Body of pancreas (tissue), 4 donors: ENCODE data around the gene IFI44L. TPM values are rescaled to one million over a fixed set of nuclear protein-coding genes. Genes with fewer than 3 reads are reported as not detected.

ENCODE experiments used
- ATAC-seq: fragments of 150-250 bp; one replicate; pipeline ENCODE4 v1.9.1; 2016
- DNase-seq, 4 donors: peaks; one replicate each; pipeline ENCODE4 v3.0.0-alpha.2; 2019
- H3K27ac ChIP-seq, 4 donors: fragments of 200-600 bp; sonication (generic); 1 replicate in 3 of 4; 2 replicates in 1 of 4; pipeline versions ENCODE4 v1.5.1 to v1.6.1; 2016 to 2019; ENCODE audit warnings: mild to moderate bottlenecking in 1 of 4, mixed read lengths in 1 of 4, moderate library complexity in 1 of 4
- H3K27me3 ChIP-seq, 2 donors: fragments of 200-600 bp; sonication (generic); one replicate each; pipeline ENCODE4 v1.6.0; 2016; ENCODE audit warnings: mild to moderate bottlenecking in 1 of 2
- H3K36me3 ChIP-seq, 2 donors: fragments of 200-600 bp; sonication (generic); replicated peaks in 1 of 2; 2 replicates each; pipeline ENCODE4 v1.5.1; 2016; ENCODE audit warnings: low read depth in 2 of 2; ENCODE audit not compliant: insufficient read depth in 1 of 2
- H3K4me1 ChIP-seq: fragments of 200-600 bp; sonication (generic); one replicate; pipeline ENCODE4 v1.6.0; 2016
- H3K4me3 ChIP-seq, 2 donors: fragments of 200-600 bp; sonication (generic); 1 replicate in 1 of 2; 2 replicates in 1 of 2; pipeline ENCODE4 v1.5.1; 2016 to 2019
- H3K9me3 ChIP-seq, 3 donors: fragments of 200-600 bp; sonication (generic); 1 replicate in 2 of 3; 2 replicates in 1 of 3; pipeline ENCODE4 v1.5.1; 2016
- CTCF ChIP-seq, 7 experiments: fragments of 450-650 bp in 4 of 7; fragments of 200-600 bp in 3 of 7; sonication (generic) in 3 of 7; IDR thresholded peaks; one replicate each; pipeline ENCODE4 v1.5.1; 2016 to 2019; ENCODE audit warnings: antibody characterized with exemption in 7 of 7
- POLR2A ChIP-seq, 3 donors: fragments of 450-650 bp; IDR thresholded peaks; one replicate each; pipeline ENCODE4 v1.6.1; 2016; ENCODE audit warnings: antibody characterized with exemption in 3 of 3, mild to moderate bottlenecking in 2 of 3
- WGBS, 2 donors: methylation state at CpG; one replicate each; pipeline ENCODE4 v1.1.5; 2017; 5-methylcytosine and 5-hydroxymethylcytosine counted together
- intact Hi-C: fragments of 100-400 bp; cut with DNase I; formaldehyde crosslinking; loops from one replicate; pipeline ENCODE4 v1.15.1; 2023
- total RNA-seq, 2 donors: library from RNA; depleted of rRNA; stranded (reverse); fragments of >200 nt; gene quantifications; one replicate each; pipeline ENCODE4 v1.1.0, GENCODE V29; 2016

The IFI44L gene
- total RNA-seq, 2 donors from 2014 or later: 0.99 to 3.9 TPM

- DNase-seq: no peak
- no peak for ATAC-seq
- WGBS, 2 donors: 66 to 83% methylated on average over 1 of the region's 1 CpG
- Histone ChIP-seq H3K36me3 (no peaks in the 10 kb centered on the region), H3K27me3 (no peaks in the 10 kb centered on the region), H3K4me3 (no peak overlapping the region), H3K9me3 (no peaks in the 10 kb centered on the region), H3K27ac (no peak overlapping the region), H3K4me1 (no peaks in the 10 kb centered on the region)
- intact Hi-C loops: no loop called here
- no peak for TF ChIP-seq POLR2A (IDR thresholded peaks at IDR 0.05)
- TF ChIP-seq CTCF (IDR thresholded peaks at IDR 0.05): no peak
Observed at GRCh38 chr1:78627321-78627720, 7.1 kb downstream of the IFI44L start.

- H3K4me3 ChIP-seq: no peak overlapping the region
- TF ChIP-seq CTCF (IDR thresholded peaks at IDR 0.05): no peak
- no peak for TF ChIP-seq POLR2A (IDR thresholded peaks at IDR 0.05)
- H3K27ac ChIP-seq: no peak overlapping the region
- no peak for DNase-seq
- H3K36me3 ChIP-seq: no peaks in the 10 kb centered on the region
- no peaks in the 10 kb centered on the region for H3K27me3 ChIP-seq
- H3K4me1 ChIP-seq: no peaks in the 10 kb centered on the region
- ATAC-seq: no peak
- H3K9me3 ChIP-seq: no peaks in the 10 kb centered on the region
- WGBS, 2 donors: 69 to 93% methylated on average over 2 of the region's 2 CpGs
- intact Hi-C loops: no loop called here
Observed at GRCh38 chr1:78630600-78630999, 10.4 kb downstream of the IFI44L start.

GRCh38 chr1:78633209-78633608, 13.0 kb downstream of the IFI44L start:
- TF ChIP-seq CTCF (IDR thresholded peaks at IDR 0.05) (no peak), POLR2A (IDR thresholded peaks at IDR 0.05) (no peak)
- no peak for ATAC-seq
- H3K27ac ChIP-seq: no peak overlapping the region
- H3K9me3 ChIP-seq: no peaks in the 10 kb centered on the region
- intact Hi-C loops: no loop called here
- 87 to 93% methylated on average over 4 of the region's 4 CpGs for WGBS, 2 donors
- H3K4me3 ChIP-seq: no peak overlapping the region
- H3K27me3 ChIP-seq: no peaks in the 10 kb centered on the region
- no peak for DNase-seq
- no peaks in the 10 kb centered on the region for H3K4me1 ChIP-seq
- no peaks in the 10 kb centered on the region for H3K36me3 ChIP-seq

- H3K36me3 ChIP-seq: no peaks in the 10 kb centered on the region
- no peak for DNase-seq
- whole genome bisulfite sequencing, 2 donors: 70 to 86% methylated on average over 1 of the region's 1 CpG
- no peak overlapping the region for H3K4me3 ChIP-seq
- H3K4me1 ChIP-seq: no peaks in the 10 kb centered on the region
- H3K9me3 ChIP-seq: no peaks in the 10 kb centered on the region
- TF ChIP-seq POLR2A (IDR thresholded peaks at IDR 0.05): no peak
- no peak for TF ChIP-seq CTCF (IDR thresholded peaks at IDR 0.05)
- intact Hi-C loops: no loop called here
- no peak for ATAC-seq
- no peaks in the 10 kb centered on the region for H3K27me3 ChIP-seq
- H3K27ac ChIP-seq: no peak overlapping the region
Observed at GRCh38 chr1:78640462-78640861, 20.2 kb downstream of the IFI44L start.

- H3K4me1 ChIP-seq: no peaks in the 10 kb centered on the region
- no peaks in the 10 kb centered on the region for H3K27me3 ChIP-seq
- H3K4me3 ChIP-seq: no peak overlapping the region
- DNase-seq: no peak
- H3K36me3 ChIP-seq: no peaks in the 10 kb centered on the region
- 73 to 77% methylated on average over 4 of the region's 4 CpGs for WGBS, 2 donors
- no peak for ATAC-seq
- intact Hi-C loops: no loop called here
- H3K27ac ChIP-seq: no peak overlapping the region
- TF ChIP-seq POLR2A (IDR thresholded peaks at IDR 0.05) (no peak), CTCF (IDR thresholded peaks at IDR 0.05) (no peak)
- no peaks in the 10 kb centered on the region for H3K9me3 ChIP-seq
Observed at GRCh38 chr1:78641558-78641957, 21.3 kb downstream of the IFI44L start.
